Suprapubic skin (tissue), 4 donors: ENCODE measurements around the gene CDC42BPA.

Source experiments
- CTCF ChIP-seq, 2 donors: fragments of 200-600 bp in 1 of 2; fragments of 450-650 bp in 1 of 2; sonication (generic) in 1 of 2; IDR thresholded peaks; one replicate each; pipeline ENCODE4 v1.5.1; 2016 to 2019; ENCODE audit warnings: antibody characterized with exemption in 2 of 2, mild to moderate bottlenecking in 1 of 2, moderate library complexity in 1 of 2
- EP300 ChIP-seq: sonication (generic); formaldehyde crosslinking; IDR thresholded peaks from one replicate; pipeline ENCODE4 v1.6.1; 2017; ENCODE audit warnings: antibody characterized with exemption
- POLR2A ChIP-seq, 2 donors: fragments of 450-650 bp; IDR thresholded peaks; one replicate each; pipeline ENCODE4 v1.6.1; 2017; ENCODE audit warnings: antibody characterized with exemption in 2 of 2, mild to moderate bottlenecking in 2 of 2, moderate library complexity in 2 of 2
- POLR2AphosphoS5 ChIP-seq, 3 donors: sonication (generic); formaldehyde crosslinking; IDR thresholded peaks; one replicate each; pipeline ENCODE4 v1.6.1; 2017; ENCODE audit warnings: antibody characterized with exemption in 3 of 3

GRCh38 chr1:226987179-226987536 is 331.1 kb downstream of the CDC42BPA start:
- TF ChIP-seq CTCF (IDR thresholded peaks at IDR 0.05) (no peak), POLR2AphosphoS5 (IDR thresholded peaks at IDR 0.05) (no peak), EP300 (no peak), POLR2A (IDR thresholded peaks at IDR 0.05) (no peak)
